HCT116 (cell line): ENCODE data around the gene EYA2. TPM values are rescaled to one million over a fixed set of nuclear protein-coding genes. Genes with fewer than 3 reads are reported as not detected.

ENCODE experiments used
- ATAC-seq: fragments of 200-7000 bp; cut with Tn5 transposase; 2 replicates; pipeline ENCODE4 v1.9.1; 2020; ENCODE audit warnings: mild to moderate bottlenecking, moderate library complexity
- BruUV-seq: library from RNA; stranded (reverse); fragments of 400-500 nt; replicated peaks from 2 replicates; lab custom pipeline; 2021; lab: Mats Ljungman, UMichigan
- CTCF ChIA-PET: fragments of 300-600 bp; sonication (Branson Sonifier 250); formaldehyde crosslinking; loops from one replicate; lab custom pipeline; 2021; ENCODE audit warnings: antibody characterized with exemption; lab: Charles Lee
- POLR2A ChIA-PET: fragments of 300-600, 350-600 bp; sonication (Branson Sonifier 250); formaldehyde crosslinking; loops from one replicate; lab custom pipeline; 2021; ENCODE audit warnings: antibody characterized with exemption; lab: Charles Lee
- RAD21 ChIA-PET, 2 experiments: fragments of 300-600 bp; sonication (Branson Sonifier 250); formaldehyde crosslinking; loops; one replicate each; lab custom pipeline; 2023; ENCODE audit warnings: low total read pairs in 2 of 2; ENCODE audit not compliant: uncharacterized antibody in 2 of 2, unreplicated experiment in 2 of 2, low non-redundant PET in 1 of 2; lab: Charles Lee
- DNase-seq: peaks from one replicate; pipeline ENCODE4 v3.0.0-alpha.2; 2010; ENCODE audit warnings: low read depth, low spot score
- H2AFZ ChIP-seq: fragments of 200-600 bp; shearing (Covaris generic), sonication (generic); 2 replicates; pipeline ENCODE4 v1.6.1; 2017; ENCODE audit warnings: low read depth, mixed run types, mixed read lengths, antibody characterized with exemption, low read length; ENCODE audit not compliant: poor library complexity, severe bottlenecking
- H3K27ac ChIP-seq: 2 replicates; pipeline ENCODE4 v1.5.1; 2012; ENCODE audit warnings: low read depth, low read length
- H3K27me3 ChIP-seq: fragments of 200-600 bp; sonication (generic); 2 replicates; pipeline ENCODE4 v1.6.1; 2016; ENCODE audit warnings: mixed run types, low read length, mixed read lengths; ENCODE audit not compliant: insufficient read depth
- H3K36me3 ChIP-seq, 2 experiments: fragments of 200-500 bp in 1 of 2; fragments of 200-600 bp in 1 of 2; sonication (Bioruptor generic) in 1 of 2; sonication (generic) in 1 of 2; 2 replicates each; pipeline versions ENCODE4 v1.5.1 to v1.6.1; 2014 to 2016; ENCODE audit warnings: low read length in 2 of 2, inconsistent platforms in 1 of 2, mixed read lengths in 1 of 2, mixed run types in 1 of 2; ENCODE audit not compliant: insufficient read depth in 2 of 2, control insufficient read depth in 1 of 2
- H3K4me1 ChIP-seq, 2 experiments: fragments of 200-600 bp in 1 of 2; sonication (generic) in 1 of 2; 2 replicates each; pipeline versions ENCODE4 v1.5.1 to v1.6.1; 2012 to 2017; ENCODE audit warnings: low read length in 2 of 2, inconsistent platforms in 1 of 2, mild to moderate bottlenecking in 1 of 2, mixed read lengths in 1 of 2, mixed run types in 1 of 2, moderate library complexity in 1 of 2; ENCODE audit not compliant: insufficient read depth in 2 of 2, control insufficient read depth in 1 of 2
- H3K4me2 ChIP-seq: fragments of 200-600 bp; sonication (generic); 2 replicates; pipeline ENCODE4 v1.6.1; 2017; ENCODE audit warnings: mixed run types, low read length, mixed read lengths
- H3K4me3 ChIP-seq, 2 experiments: fragments of 200-600 bp in 1 of 2; sonication (generic) in 1 of 2; replicated peaks in 1 of 2; 2 replicates each; pipeline ENCODE4 v1.5.1; 2011 to 2016; ENCODE audit warnings: low read length in 2 of 2, control low read depth in 1 of 2, low read depth in 1 of 2, mild to moderate bottlenecking in 1 of 2, mixed read lengths in 1 of 2, mixed run types in 1 of 2
- H3K79me2 ChIP-seq: fragments of 200-600 bp; sonication (generic); 2 replicates; pipeline ENCODE4 v1.6.1; 2017; ENCODE audit warnings: mild to moderate bottlenecking, mixed run types, low read length, moderate library complexity, mixed read lengths; ENCODE audit not compliant: insufficient read depth
- H3K9ac ChIP-seq: fragments of 200-600 bp; sonication (generic); 2 replicates; pipeline ENCODE4 v1.6.1; 2016; ENCODE audit warnings: low read length, mixed read lengths
- H3K9me2 ChIP-seq: fragments of 200-600 bp; sonication (generic), shearing (Covaris generic); 2 replicates; pipeline ENCODE4 v1.6.1; 2017; ENCODE audit warnings: mixed run types, mild to moderate bottlenecking, moderate library complexity; ENCODE audit not compliant: insufficient read depth
- H3K9me3 ChIP-seq, 2 experiments: fragments of 200-500 bp in 1 of 2; fragments of 200-600 bp in 1 of 2; sonication (Bioruptor generic) in 1 of 2; sonication (generic) in 1 of 2; 2 replicates each; pipeline ENCODE4 v1.6.1; 2014 to 2017; ENCODE audit warnings: low read length in 2 of 2, mixed read lengths in 2 of 2, inconsistent platforms in 1 of 2, low read depth in 1 of 2, mild to moderate bottlenecking in 1 of 2, mixed run types in 1 of 2, moderate library complexity in 1 of 2; ENCODE audit not compliant: control insufficient read depth in 1 of 2, insufficient read depth in 1 of 2
- H4K20me1 ChIP-seq: fragments of 200-600 bp; sonication (generic), shearing (Covaris generic); 2 replicates; pipeline ENCODE4 v1.6.1; 2017; ENCODE audit warnings: mixed run types, mild to moderate bottlenecking, moderate library complexity; ENCODE audit not compliant: insufficient read depth
- CBX3 ChIP-seq: IDR thresholded peaks from 2 replicates; pipeline ENCODE4 v1.6.1; 2012; ENCODE audit warnings: low read depth
- EZH2 ChIP-seq: fragments of 200-600 bp; sonication (generic); IDR thresholded peaks from 2 replicates; pipeline ENCODE4 v1.6.1; 2017; ENCODE audit warnings: antibody characterized with exemption, mixed run types
- EZH2phosphoT487 ChIP-seq: fragments of 200-600 bp; IDR thresholded peaks from 2 replicates; pipeline ENCODE4 v1.6.1; 2018; ENCODE audit warnings: antibody characterized with exemption, borderline replicate concordance
- FOSL1 ChIP-seq: IDR thresholded peaks from 2 replicates; pipeline ENCODE4 v1.6.1; 2012; ENCODE audit warnings: low read depth
- JUND ChIP-seq: IDR thresholded peaks from 2 replicates; pipeline ENCODE4 v1.6.1; 2012
- POLR2A ChIP-seq: IDR thresholded peaks from 2 replicates; pipeline ENCODE4 v1.7.0; 2011; ENCODE audit warnings: borderline replicate concordance; ENCODE audit not compliant: insufficient read depth, insufficient read length; ENCODE audit errors: extremely low read depth
- SP1 ChIP-seq: IDR thresholded peaks from 2 replicates; pipeline ENCODE4 v1.6.1; 2012; ENCODE audit warnings: low read depth
- SRF ChIP-seq: IDR thresholded peaks from 2 replicates; pipeline ENCODE4 v1.6.1; 2012; ENCODE audit warnings: low read depth
- TCF7L2 ChIP-seq: IDR thresholded peaks from 2 replicates; pipeline ENCODE4 v1.7.0; 2011; ENCODE audit warnings: borderline replicate concordance, inconsistent platforms; ENCODE audit not compliant: insufficient read depth, insufficient read length; ENCODE audit errors: extremely low read depth
- ZFX ChIP-seq: fragments of 450-650 bp; IDR thresholded peaks from 2 replicates; pipeline ENCODE4 v1.6.1; 2017
- intact Hi-C: fragments of 100-400 bp; cut with micrococcal nuclease; formaldehyde crosslinking; loops from 2 replicates; pipeline ENCODE4 v1.10.0; 2022
- total RNA-seq: library from RNA; stranded (reverse); gene quantifications from one replicate; pipeline ENCODE4 v1.2.1, GENCODE V29; 2021; ENCODE audit not compliant: unreplicated experiment
- TF ChIP-seq, protein P1 (sequence below): IDR thresholded peaks from 2 replicates; pipeline ENCODE4 v1.6.1; 2012
- TF ChIP-seq, protein P2 (sequence below): IDR thresholded peaks from 2 replicates; pipeline ENCODE4 v1.6.1; 2012; ENCODE audit warnings: low read depth
- TF ChIP-seq, protein P3 (sequence below): IDR thresholded peaks from 2 replicates; pipeline ENCODE4 v1.6.1; 2012
- TF ChIP-seq, protein P4 (sequence below), 3 experiments: fragments of 200-600 bp in 1 of 3; sonication (generic) in 1 of 3; IDR thresholded peaks in 2 of 3; conservative IDR thresholded peaks in 1 of 3; 2 replicates each; pipeline ENCODE4 v1.5.1; 2012 to 2017; ENCODE audit warnings: low read depth in 2 of 3, low read length in 2 of 3, antibody characterized with exemption in 1 of 3, borderline replicate concordance in 1 of 3, control low read depth in 1 of 3, mild to moderate bottlenecking in 1 of 3, mixed read lengths in 1 of 3, mixed run types in 1 of 3, moderate library complexity in 1 of 3; ENCODE audit not compliant: insufficient read depth in 1 of 3
- TF ChIP-seq, protein P5 (sequence below): IDR thresholded peaks from 2 replicates; pipeline ENCODE4 v1.6.1; 2011; ENCODE audit warnings: mild to moderate bottlenecking, low read length, moderate library complexity; ENCODE audit not compliant: insufficient replicate concordance; ENCODE audit errors: extremely low read depth

EYA2 gene
- total RNA-seq, 1 experiment from 2014 or later: not detected

- DNase-seq (no peak), ATAC-seq (no peak)
- BruUV-seq: no TSS peak
- intact Hi-C loops: no loop called here
- H3K79me2 ChIP-seq: no peaks in the 10 kb centered on the region
- no peaks in the 10 kb centered on the region for H3K27me3 ChIP-seq
- ChIA-PET RAD21 (no interaction called here), CTCF (no interaction called here), POLR2A (no interaction called here)
- no peak overlapping the region for H3K27ac ChIP-seq
- H3K4me3 ChIP-seq: no peak overlapping the region
- TF ChIP-seq POLR2A: no peak
- TF ChIP-seq, protein P1, sequence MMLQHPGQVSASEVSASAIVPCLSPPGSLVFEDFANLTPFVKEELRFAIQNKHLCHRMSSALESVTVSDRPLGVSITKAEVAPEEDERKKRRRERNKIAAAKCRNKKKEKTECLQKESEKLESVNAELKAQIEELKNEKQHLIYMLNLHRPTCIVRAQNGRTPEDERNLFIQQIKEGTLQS: no peak
- TF ChIP-seq, protein P2, sequence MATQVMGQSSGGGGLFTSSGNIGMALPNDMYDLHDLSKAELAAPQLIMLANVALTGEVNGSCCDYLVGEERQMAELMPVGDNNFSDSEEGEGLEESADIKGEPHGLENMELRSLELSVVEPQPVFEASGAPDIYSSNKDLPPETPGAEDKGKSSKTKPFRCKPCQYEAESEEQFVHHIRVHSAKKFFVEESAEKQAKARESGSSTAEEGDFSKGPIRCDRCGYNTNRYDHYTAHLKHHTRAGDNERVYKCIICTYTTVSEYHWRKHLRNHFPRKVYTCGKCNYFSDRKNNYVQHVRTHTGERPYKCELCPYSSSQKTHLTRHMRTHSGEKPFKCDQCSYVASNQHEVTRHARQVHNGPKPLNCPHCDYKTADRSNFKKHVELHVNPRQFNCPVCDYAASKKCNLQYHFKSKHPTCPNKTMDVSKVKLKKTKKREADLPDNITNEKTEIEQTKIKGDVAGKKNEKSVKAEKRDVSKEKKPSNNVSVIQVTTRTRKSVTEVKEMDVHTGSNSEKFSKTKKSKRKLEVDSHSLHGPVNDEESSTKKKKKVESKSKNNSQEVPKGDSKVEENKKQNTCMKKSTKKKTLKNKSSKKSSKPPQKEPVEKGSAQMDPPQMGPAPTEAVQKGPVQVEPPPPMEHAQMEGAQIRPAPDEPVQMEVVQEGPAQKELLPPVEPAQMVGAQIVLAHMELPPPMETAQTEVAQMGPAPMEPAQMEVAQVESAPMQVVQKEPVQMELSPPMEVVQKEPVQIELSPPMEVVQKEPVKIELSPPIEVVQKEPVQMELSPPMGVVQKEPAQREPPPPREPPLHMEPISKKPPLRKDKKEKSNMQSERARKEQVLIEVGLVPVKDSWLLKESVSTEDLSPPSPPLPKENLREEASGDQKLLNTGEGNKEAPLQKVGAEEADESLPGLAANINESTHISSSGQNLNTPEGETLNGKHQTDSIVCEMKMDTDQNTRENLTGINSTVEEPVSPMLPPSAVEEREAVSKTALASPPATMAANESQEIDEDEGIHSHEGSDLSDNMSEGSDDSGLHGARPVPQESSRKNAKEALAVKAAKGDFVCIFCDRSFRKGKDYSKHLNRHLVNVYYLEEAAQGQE: no peak
- TF ChIP-seq SP1: no peak
- no peak for TF ChIP-seq CBX3
- TF ChIP-seq FOSL1: no peak
- TF ChIP-seq, protein P3, sequence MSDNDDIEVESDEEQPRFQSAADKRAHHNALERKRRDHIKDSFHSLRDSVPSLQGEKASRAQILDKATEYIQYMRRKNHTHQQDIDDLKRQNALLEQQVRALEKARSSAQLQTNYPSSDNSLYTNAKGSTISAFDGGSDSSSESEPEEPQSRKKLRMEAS: no peak
- TF ChIP-seq, protein P4, sequence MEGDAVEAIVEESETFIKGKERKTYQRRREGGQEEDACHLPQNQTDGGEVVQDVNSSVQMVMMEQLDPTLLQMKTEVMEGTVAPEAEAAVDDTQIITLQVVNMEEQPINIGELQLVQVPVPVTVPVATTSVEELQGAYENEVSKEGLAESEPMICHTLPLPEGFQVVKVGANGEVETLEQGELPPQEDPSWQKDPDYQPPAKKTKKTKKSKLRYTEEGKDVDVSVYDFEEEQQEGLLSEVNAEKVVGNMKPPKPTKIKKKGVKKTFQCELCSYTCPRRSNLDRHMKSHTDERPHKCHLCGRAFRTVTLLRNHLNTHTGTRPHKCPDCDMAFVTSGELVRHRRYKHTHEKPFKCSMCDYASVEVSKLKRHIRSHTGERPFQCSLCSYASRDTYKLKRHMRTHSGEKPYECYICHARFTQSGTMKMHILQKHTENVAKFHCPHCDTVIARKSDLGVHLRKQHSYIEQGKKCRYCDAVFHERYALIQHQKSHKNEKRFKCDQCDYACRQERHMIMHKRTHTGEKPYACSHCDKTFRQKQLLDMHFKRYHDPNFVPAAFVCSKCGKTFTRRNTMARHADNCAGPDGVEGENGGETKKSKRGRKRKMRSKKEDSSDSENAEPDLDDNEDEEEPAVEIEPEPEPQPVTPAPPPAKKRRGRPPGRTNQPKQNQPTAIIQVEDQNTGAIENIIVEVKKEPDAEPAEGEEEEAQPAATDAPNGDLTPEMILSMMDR (IDR thresholded peaks at IDR 0.05 in 2 of 3, conservative IDR thresholded peaks at IDR 0.05 in 1 of 3; ENCODE audit: borderline replicate concordance in 1 of 3, insufficient read depth in 1 of 3, low read depth in 2 of 3, low read length in 2 of 3): no peak
- no peak for TF ChIP-seq JUND
- TF ChIP-seq ZFX: no peak
- TF ChIP-seq SRF: no peak
- no peak for TF ChIP-seq EZH2
- TF ChIP-seq TCF7L2: no peak
- no peak for TF ChIP-seq EZH2phosphoT487
- TF ChIP-seq, protein P5, sequence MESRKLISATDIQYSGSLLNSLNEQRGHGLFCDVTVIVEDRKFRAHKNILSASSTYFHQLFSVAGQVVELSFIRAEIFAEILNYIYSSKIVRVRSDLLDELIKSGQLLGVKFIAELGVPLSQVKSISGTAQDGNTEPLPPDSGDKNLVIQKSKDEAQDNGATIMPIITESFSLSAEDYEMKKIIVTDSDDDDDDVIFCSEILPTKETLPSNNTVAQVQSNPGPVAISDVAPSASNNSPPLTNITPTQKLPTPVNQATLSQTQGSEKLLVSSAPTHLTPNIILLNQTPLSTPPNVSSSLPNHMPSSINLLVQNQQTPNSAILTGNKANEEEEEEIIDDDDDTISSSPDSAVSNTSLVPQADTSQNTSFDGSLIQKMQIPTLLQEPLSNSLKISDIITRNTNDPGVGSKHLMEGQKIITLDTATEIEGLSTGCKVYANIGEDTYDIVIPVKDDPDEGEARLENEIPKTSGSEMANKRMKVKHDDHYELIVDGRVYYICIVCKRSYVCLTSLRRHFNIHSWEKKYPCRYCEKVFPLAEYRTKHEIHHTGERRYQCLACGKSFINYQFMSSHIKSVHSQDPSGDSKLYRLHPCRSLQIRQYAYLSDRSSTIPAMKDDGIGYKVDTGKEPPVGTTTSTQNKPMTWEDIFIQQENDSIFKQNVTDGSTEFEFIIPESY: no peak
- peaks cover 14 to 28% of the 10 kb centered on the region in 2 experiments for H3K4me1 ChIP-seq
- no peaks in the 10 kb centered on the region for H3K9me2 ChIP-seq
- H3K36me3 ChIP-seq: no peaks in the 10 kb centered on the region
- no peak overlapping the region for H3K4me2 ChIP-seq
- H4K20me1 ChIP-seq: no peaks in the 10 kb centered on the region
- H3K9me3 ChIP-seq: no peaks in the 10 kb centered on the region
- H3K9ac ChIP-seq: no peak overlapping the region
- no peak overlapping the region for H2AFZ ChIP-seq
Observed at GRCh38 chr20:47126709-47127108, 232.1 kb downstream of the EYA2 start.
